GM23338 (cell line): ENCODE data around the gene ALDH5A1. TPM values are rescaled to one million over a fixed set of nuclear protein-coding genes. Genes with fewer than 3 reads are reported as not detected.

Experiments
- ATAC-seq: fragments of 200-7000 bp; cut with Tn5 transposase; 3 replicates; pipeline ENCODE4 v1.9.1; 2020
- DNase-seq: peaks from one replicate; pipeline ENCODE4 v3.0.0-alpha.2; 2015; ENCODE audit warnings: low spot score
- H2AFZ ChIP-seq: fragments of 200-600 bp; sonication (generic); 2 replicates; pipeline ENCODE4 v1.8.0; 2016; ENCODE audit warnings: antibody characterized with exemption, mild to moderate bottlenecking, moderate library complexity
- H3F3A ChIP-seq: fragments of 200-600 bp; sonication (generic); replicated peaks from 2 replicates; pipeline ENCODE4 v1.8.0; 2017; ENCODE audit warnings: antibody characterized with exemption, mixed run types, low read depth
- H3K27ac ChIP-seq: fragments of 200-600 bp; sonication (generic); 2 replicates; pipeline ENCODE4 v1.6.1; 2016; ENCODE audit warnings: low read depth
- H3K27me3 ChIP-seq: fragments of 200-600 bp; sonication (generic); 2 replicates; pipeline ENCODE4 v1.8.0; 2016; ENCODE audit warnings: mild to moderate bottlenecking, mixed run types, moderate library complexity; ENCODE audit not compliant: insufficient read depth
- H3K36me3 ChIP-seq: fragments of 200-600 bp; sonication (generic); 2 replicates; pipeline ENCODE4 v1.8.0; 2016; ENCODE audit warnings: mild to moderate bottlenecking; ENCODE audit not compliant: insufficient read depth
- H3K4me1 ChIP-seq: fragments of 200-600 bp; sonication (generic); 2 replicates; pipeline ENCODE4 v1.8.0; 2016; ENCODE audit warnings: mild to moderate bottlenecking, moderate library complexity; ENCODE audit not compliant: insufficient read depth
- H3K4me2 ChIP-seq: fragments of 200-600 bp; sonication (generic); 2 replicates; pipeline ENCODE4 v1.7.1; 2017; ENCODE audit warnings: mixed run types
- H3K4me3 ChIP-seq: fragments of 200-600 bp; sonication (generic); 2 replicates; pipeline ENCODE4 v1.6.1; 2016; ENCODE audit warnings: mixed run types
- H3K79me2 ChIP-seq: fragments of 200-600 bp; sonication (generic); replicated peaks from 2 replicates; pipeline ENCODE4 v1.8.0; 2017; ENCODE audit warnings: mild to moderate bottlenecking; ENCODE audit not compliant: insufficient read depth
- H3K9me2 ChIP-seq: fragments of 200-600 bp; sonication (generic); 2 replicates; pipeline ENCODE4 v1.8.0; 2017; ENCODE audit not compliant: insufficient read depth
- H4K20me1 ChIP-seq: fragments of 200-600 bp; sonication (generic); replicated peaks from 2 replicates; pipeline ENCODE4 v1.8.0; 2017; ENCODE audit warnings: mild to moderate bottlenecking; ENCODE audit not compliant: insufficient read depth
- H3K27ac Mint-ChIP-seq: 2 replicates; pipeline ENCODE4 v1.8.0; 2020; ENCODE audit warnings: inconsistent platforms, mild to moderate bottlenecking, moderate library complexity, mixed read lengths
- H3K27me3 Mint-ChIP-seq: 3 replicates; pipeline ENCODE4 v1.8.0; 2022; ENCODE audit warnings: low read depth, mild to moderate bottlenecking, moderate library complexity, mixed read lengths, inconsistent platforms; ENCODE audit not compliant: insufficient read depth, poor library complexity
- H3K36me3 Mint-ChIP-seq: 3 replicates; pipeline ENCODE4 v1.8.0; 2021; ENCODE audit warnings: low read depth, mild to moderate bottlenecking, inconsistent platforms, moderate library complexity, mixed read lengths
- H3K4me1 Mint-ChIP-seq: 3 replicates; pipeline ENCODE4 v1.8.0; 2020; ENCODE audit warnings: mild to moderate bottlenecking, inconsistent platforms, mixed read lengths
- H3K4me3 Mint-ChIP-seq: 3 replicates; pipeline ENCODE4 v1.8.0; 2021; ENCODE audit warnings: moderate library complexity, mild to moderate bottlenecking, inconsistent platforms, mixed read lengths
- H3K9me3 Mint-ChIP-seq: 3 replicates; pipeline ENCODE4 v1.8.0; 2020; ENCODE audit warnings: moderate library complexity, mild to moderate bottlenecking, inconsistent platforms, mixed read lengths
- CTCF ChIP-seq, 2 experiments: fragments of 200-600 bp in 1 of 2; sonication (generic) in 1 of 2; conservative IDR thresholded peaks; 2 replicates each; pipeline versions ENCODE4 v1.5.1 to v1.6.1; 2016 to 2017; ENCODE audit warnings: antibody characterized with exemption in 2 of 2, low read depth in 2 of 2, mild to moderate bottlenecking in 2 of 2, moderate library complexity in 1 of 2
- ETS1 ChIP-seq: IDR thresholded peaks from 2 replicates; pipeline ENCODE4 v1.6.1; 2016; ENCODE audit warnings: antibody characterized with exemption
- EZH2 ChIP-seq: fragments of 200-600 bp; sonication (generic); IDR thresholded peaks from one replicate; pipeline ENCODE4 v1.8.0; 2017; ENCODE audit warnings: antibody characterized with exemption, mild to moderate bottlenecking, low read depth; ENCODE audit not compliant: unreplicated experiment
- NANOG ChIP-seq: IDR thresholded peaks from 2 replicates; pipeline ENCODE4 v1.6.1; 2016; ENCODE audit warnings: antibody characterized with exemption, borderline replicate concordance
- REST ChIP-seq: IDR thresholded peaks from one replicate; pipeline ENCODE4 v1.6.1; 2018; ENCODE audit warnings: antibody characterized with exemption; ENCODE audit not compliant: unreplicated experiment
- STAT1 ChIP-seq: IDR thresholded peaks from one replicate; pipeline ENCODE4 v1.6.1; 2016; ENCODE audit warnings: antibody characterized with exemption; ENCODE audit not compliant: unreplicated experiment
- ZNF114 ChIP-seq: fragments of 250-450 bp; sonication (Bioruptor Pico); IDR thresholded peaks from 2 replicates; pipeline ENCODE4 v1.5.0; 2020; ENCODE audit warnings: mild to moderate bottlenecking, moderate library complexity
- ZNF462 ChIP-seq: fragments of 250-450 bp; sonication (Bioruptor Pico); IDR thresholded peaks from 2 replicates; pipeline ENCODE4 v1.5.0; 2020; ENCODE audit warnings: mild to moderate bottlenecking, moderate library complexity
- polyA plus RNA-seq: library from polyadenylated mRNA; unstranded; fragments of >200 nt; fragmentation: Nextera tagmentation; extraction: Ambion mirVana; gene quantifications from 2 replicates; pipeline ENCODE4 v1.2.1, GENCODE V29; 2016
- total RNA-seq: library from RNA; depleted of rRNA; stranded (reverse); fragments of >200 nt; shearing (Covaris generic); gene quantifications from 2 replicates; pipeline ENCODE4 v1.2.3, GENCODE V29; 2014

ALDH5A1 gene
- total and polyA plus RNA-seq, 2 experiments from 2014 or later, result 3.1 to 5.2 TPM

GRCh38 chr6:24448396-24448795 is 46.4 kb upstream of the ALDH5A1 start:
- Histone ChIP-seq H3K27me3 (no peaks in the 10 kb centered on the region), H4K20me1 (no peaks in the 10 kb centered on the region; the same call in 1 of the 2 replicates), H3K79me2 (no peaks in the 10 kb centered on the region), H3K9me2 (no peaks in the 10 kb centered on the region), H3K4me3 (no peak overlapping the region), H3K4me2 (no peak overlapping the region), H3F3A (no peaks in the 10 kb centered on the region), H3K4me1 (no peaks in the 10 kb centered on the region; the same call in 1 of the 2 replicates), H3K36me3 (no peaks in the 10 kb centered on the region), H2AFZ (no peak overlapping the region), H3K27ac (no peak overlapping the region)
- TF ChIP-seq STAT1, result no peak
- no peak for TF ChIP-seq NANOG
- Mint-ChIP-seq H3K27ac (no peak overlapping the region), H3K4me3 (no peak overlapping the region), H3K9me3 (no peaks in the 10 kb centered on the region), H3K27me3 (peaks cover 5% of the 10 kb centered on the region), H3K4me1 (peaks cover 6% of the 10 kb centered on the region; the same call in 2 of the 3 replicates), H3K36me3 (no peaks in the 10 kb centered on the region)
- ATAC-seq (no peak), DNase-seq (no peak)

- Mint-ChIP-seq H3K4me1 (peaks cover 6% of the 10 kb centered on the region; the same call in 2 of the 3 replicates), H3K4me3 (no peak overlapping the region), H3K27ac (0 out of 2 replicates have a peak overlapping the region, but pooled peaks have one; percentile 31), H3K27me3 (peaks cover 5% of the 10 kb centered on the region), H3K9me3 (no peaks in the 10 kb centered on the region), H3K36me3 (no peaks in the 10 kb centered on the region)
- Histone ChIP-seq H3K4me2 (no peak overlapping the region), H2AFZ (no peak overlapping the region), H3F3A (no peaks in the 10 kb centered on the region), H4K20me1 (no peaks in the 10 kb centered on the region; the same call in 1 of the 2 replicates), H3K4me1 (no peaks in the 10 kb centered on the region; the same call in 1 of the 2 replicates), H3K27me3 (no peaks in the 10 kb centered on the region), H3K27ac (no peak overlapping the region), H3K4me3 (no peak overlapping the region), H3K9me2 (no peaks in the 10 kb centered on the region), H3K36me3 (no peaks in the 10 kb centered on the region), H3K79me2 (no peaks in the 10 kb centered on the region)
- DNase-seq (no peak), ATAC-seq (no peak)
- no peak for TF ChIP-seq EZH2
- no peak for TF ChIP-seq ETS1
- TF ChIP-seq CTCF (conservative IDR thresholded peaks at IDR 0.05; ENCODE audit: low read depth in 2 of 2), result no peak
- no peak for TF ChIP-seq REST
- TF ChIP-seq ZNF114, result no peak
- no peak for TF ChIP-seq ZNF462 (CRISPR knock-in tag)
Measured at GRCh38 chr6:24448828-24449525, 45.8 kb upstream of the ALDH5A1 start.
